Panc1 (cell line): ENCODE data around the gene LRRC8B. TPM values are rescaled to one million over a fixed set of nuclear protein-coding genes. Genes with fewer than 3 reads are reported as not detected.

Experiments used
- ATAC-seq: fragments of 200-7000 bp; cut with Tn5 transposase; 2 replicates; pipeline ENCODE4 v1.9.1; 2020; ENCODE audit warnings: mild to moderate bottlenecking, moderate library complexity
- BruUV-seq: library from RNA; stranded (reverse); fragments of 400-500 nt; replicated peaks from 2 replicates; lab custom pipeline; 2021; lab: Mats Ljungman, UMichigan
- CTCF ChIA-PET: fragments of 300-600 bp; sonication (Branson Sonifier 250); formaldehyde crosslinking; loops from one replicate; lab custom pipeline; 2022; ENCODE audit warnings: antibody characterized with exemption; lab: Charles Lee
- POLR2A ChIA-PET: fragments of 300-600 bp; sonication (Branson Sonifier 250); formaldehyde crosslinking; loops from one replicate; lab custom pipeline; 2022; ENCODE audit warnings: antibody characterized with exemption; lab: Charles Lee
- DNase-seq: peaks from one replicate; pipeline ENCODE4 v3.0.0-alpha.2; 2010; ENCODE audit warnings: low read depth, low spot score
- H3K27ac ChIP-seq: 2 replicates; pipeline ENCODE4 v1.5.1; 2011; ENCODE audit warnings: mild to moderate bottlenecking, low read length, inconsistent platforms
- H3K27me3 ChIP-seq: fragments of 200-500 bp; sonication (Bioruptor generic); 2 replicates; pipeline ENCODE4 v1.6.0; 2014; ENCODE audit warnings: low read length, inconsistent platforms; ENCODE audit not compliant: control insufficient read depth, insufficient read depth
- H3K36me3 ChIP-seq: fragments of 200-500 bp; sonication (Bioruptor generic); 2 replicates; pipeline ENCODE4 v1.5.1; 2014; ENCODE audit warnings: inconsistent platforms, mild to moderate bottlenecking, low read length, moderate library complexity; ENCODE audit not compliant: control insufficient read depth, insufficient read depth
- H3K4me1 ChIP-seq: 2 replicates; pipeline ENCODE4 v1.5.1; 2011; ENCODE audit warnings: inconsistent platforms, mild to moderate bottlenecking, low read length, moderate library complexity; ENCODE audit not compliant: control insufficient read depth, insufficient read depth
- H3K4me3 ChIP-seq, 2 experiments: 2 replicates each; pipeline ENCODE4 v1.5.1; 2011 to 2012; ENCODE audit warnings: low read depth in 2 of 2, low read length in 2 of 2, mild to moderate bottlenecking in 2 of 2, inconsistent platforms in 1 of 2, moderate library complexity in 1 of 2
- H3K9me3 ChIP-seq: fragments of 200-500 bp; sonication (Bioruptor generic); 2 replicates; pipeline ENCODE4 v1.5.1; 2014; ENCODE audit warnings: low read depth, mild to moderate bottlenecking, inconsistent platforms, low read length, moderate library complexity; ENCODE audit not compliant: control insufficient read depth, insufficient read depth
- POLR2AphosphoS5 ChIP-seq: IDR thresholded peaks from 2 replicates; pipeline ENCODE4 v1.6.1; 2012; ENCODE audit warnings: mild to moderate bottlenecking, low read depth, low read length, moderate library complexity
- SIN3A ChIP-seq: IDR thresholded peaks from 2 replicates; pipeline ENCODE4 v1.6.1; 2012; ENCODE audit warnings: low read depth, mild to moderate bottlenecking, low read length, moderate library complexity, borderline replicate concordance; ENCODE audit not compliant: insufficient read depth
- TCF7L2 ChIP-seq: IDR thresholded peaks from 2 replicates; pipeline ENCODE4 v1.6.1; 2011; ENCODE audit warnings: mild to moderate bottlenecking, low read depth, low read length, inconsistent platforms
- in situ Hi-C: cut with HindIII; loops from 2 replicates; pipeline ENCODE4 v1.10.0; 2016; ENCODE audit warnings: low sequenced_read_pairs, low pct_unique_long_range_greater_than_20kb
- intact Hi-C: fragments of 100-400 bp; cut with micrococcal nuclease; formaldehyde crosslinking; loops from one replicate; pipeline ENCODE4 v1.10.0; 2022; ENCODE audit not compliant: unreplicated experiment
- total RNA-seq: library from RNA; stranded (reverse); gene quantifications from one replicate; pipeline ENCODE4 v1.2.1, GENCODE V29; 2021; ENCODE audit not compliant: unreplicated experiment
- TF ChIP-seq, protein P1 (sequence below), 2 experiments: IDR thresholded peaks; 2 replicates each; pipeline ENCODE4 v1.6.1; 2011 to 2012; ENCODE audit warnings: low read depth in 2 of 2, control low read depth in 1 of 2, low read length in 1 of 2, mild to moderate bottlenecking in 1 of 2, moderate library complexity in 1 of 2; ENCODE audit not compliant: insufficient read depth in 1 of 2
- TF ChIP-seq, protein P2 (sequence below): fragments of 450-650 bp; IDR thresholded peaks from 2 replicates; pipeline ENCODE4 v1.5.1; 2017; ENCODE audit warnings: mild to moderate bottlenecking

The LRRC8B gene
- total RNA-seq, 1 experiment from 2014 or later, result 27.3 TPM

DNA sequence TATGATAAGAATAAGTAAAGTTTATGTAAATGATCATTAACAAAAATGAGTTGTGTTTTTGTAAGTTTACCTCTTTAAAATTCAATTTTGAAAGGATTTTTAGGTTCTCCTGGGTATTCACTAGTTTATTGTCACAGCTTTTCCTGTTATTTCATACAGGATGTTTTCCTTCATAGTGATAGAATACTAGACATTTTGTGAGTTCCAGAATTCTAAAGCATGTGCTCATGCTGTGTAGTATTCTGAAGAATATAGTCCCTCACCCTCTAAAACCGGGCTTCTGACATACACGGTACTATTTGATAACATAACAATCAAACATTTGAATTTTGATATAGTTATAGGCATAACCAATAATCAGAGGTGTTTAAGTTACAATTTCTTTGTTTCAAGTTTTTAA, 118.9 kb downstream of the LRRC8B start:
- in situ Hi-C loops (no loop called here), intact Hi-C loops (no loop called here)
- H3K9me3 ChIP-seq, result peaks cover 12% of the 10 kb centered on the region; the same call in 1 of the 2 replicates
- H3K4me1 ChIP-seq, result no peaks in the 10 kb centered on the region; the same call in 1 of the 2 replicates
- CTCF ChIA-PET, result no interaction called here
- no peak overlapping the region for H3K27ac ChIP-seq
- no peak overlapping the region for H3K4me3 ChIP-seq
- ATAC-seq (no peak), DNase-seq (no peak)
- no peak for TF ChIP-seq SIN3A
- TF ChIP-seq, protein P1, sequence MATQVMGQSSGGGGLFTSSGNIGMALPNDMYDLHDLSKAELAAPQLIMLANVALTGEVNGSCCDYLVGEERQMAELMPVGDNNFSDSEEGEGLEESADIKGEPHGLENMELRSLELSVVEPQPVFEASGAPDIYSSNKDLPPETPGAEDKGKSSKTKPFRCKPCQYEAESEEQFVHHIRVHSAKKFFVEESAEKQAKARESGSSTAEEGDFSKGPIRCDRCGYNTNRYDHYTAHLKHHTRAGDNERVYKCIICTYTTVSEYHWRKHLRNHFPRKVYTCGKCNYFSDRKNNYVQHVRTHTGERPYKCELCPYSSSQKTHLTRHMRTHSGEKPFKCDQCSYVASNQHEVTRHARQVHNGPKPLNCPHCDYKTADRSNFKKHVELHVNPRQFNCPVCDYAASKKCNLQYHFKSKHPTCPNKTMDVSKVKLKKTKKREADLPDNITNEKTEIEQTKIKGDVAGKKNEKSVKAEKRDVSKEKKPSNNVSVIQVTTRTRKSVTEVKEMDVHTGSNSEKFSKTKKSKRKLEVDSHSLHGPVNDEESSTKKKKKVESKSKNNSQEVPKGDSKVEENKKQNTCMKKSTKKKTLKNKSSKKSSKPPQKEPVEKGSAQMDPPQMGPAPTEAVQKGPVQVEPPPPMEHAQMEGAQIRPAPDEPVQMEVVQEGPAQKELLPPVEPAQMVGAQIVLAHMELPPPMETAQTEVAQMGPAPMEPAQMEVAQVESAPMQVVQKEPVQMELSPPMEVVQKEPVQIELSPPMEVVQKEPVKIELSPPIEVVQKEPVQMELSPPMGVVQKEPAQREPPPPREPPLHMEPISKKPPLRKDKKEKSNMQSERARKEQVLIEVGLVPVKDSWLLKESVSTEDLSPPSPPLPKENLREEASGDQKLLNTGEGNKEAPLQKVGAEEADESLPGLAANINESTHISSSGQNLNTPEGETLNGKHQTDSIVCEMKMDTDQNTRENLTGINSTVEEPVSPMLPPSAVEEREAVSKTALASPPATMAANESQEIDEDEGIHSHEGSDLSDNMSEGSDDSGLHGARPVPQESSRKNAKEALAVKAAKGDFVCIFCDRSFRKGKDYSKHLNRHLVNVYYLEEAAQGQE (IDR thresholded peaks at IDR 0.05; ENCODE audit: insufficient read depth in 1 of 2, low read depth in 2 of 2, low read length in 1 of 2), result no peak
- no peak for TF ChIP-seq POLR2AphosphoS5
- TF ChIP-seq TCF7L2, result no peak
- TF ChIP-seq, protein P2, sequence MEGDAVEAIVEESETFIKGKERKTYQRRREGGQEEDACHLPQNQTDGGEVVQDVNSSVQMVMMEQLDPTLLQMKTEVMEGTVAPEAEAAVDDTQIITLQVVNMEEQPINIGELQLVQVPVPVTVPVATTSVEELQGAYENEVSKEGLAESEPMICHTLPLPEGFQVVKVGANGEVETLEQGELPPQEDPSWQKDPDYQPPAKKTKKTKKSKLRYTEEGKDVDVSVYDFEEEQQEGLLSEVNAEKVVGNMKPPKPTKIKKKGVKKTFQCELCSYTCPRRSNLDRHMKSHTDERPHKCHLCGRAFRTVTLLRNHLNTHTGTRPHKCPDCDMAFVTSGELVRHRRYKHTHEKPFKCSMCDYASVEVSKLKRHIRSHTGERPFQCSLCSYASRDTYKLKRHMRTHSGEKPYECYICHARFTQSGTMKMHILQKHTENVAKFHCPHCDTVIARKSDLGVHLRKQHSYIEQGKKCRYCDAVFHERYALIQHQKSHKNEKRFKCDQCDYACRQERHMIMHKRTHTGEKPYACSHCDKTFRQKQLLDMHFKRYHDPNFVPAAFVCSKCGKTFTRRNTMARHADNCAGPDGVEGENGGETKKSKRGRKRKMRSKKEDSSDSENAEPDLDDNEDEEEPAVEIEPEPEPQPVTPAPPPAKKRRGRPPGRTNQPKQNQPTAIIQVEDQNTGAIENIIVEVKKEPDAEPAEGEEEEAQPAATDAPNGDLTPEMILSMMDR, result no peak
- no peaks in the 10 kb centered on the region for H3K36me3 ChIP-seq
- no peaks in the 10 kb centered on the region for H3K27me3 ChIP-seq
- BruUV-seq, result no TSS peak
- POLR2A ChIA-PET, result no interaction called here

DNA sequence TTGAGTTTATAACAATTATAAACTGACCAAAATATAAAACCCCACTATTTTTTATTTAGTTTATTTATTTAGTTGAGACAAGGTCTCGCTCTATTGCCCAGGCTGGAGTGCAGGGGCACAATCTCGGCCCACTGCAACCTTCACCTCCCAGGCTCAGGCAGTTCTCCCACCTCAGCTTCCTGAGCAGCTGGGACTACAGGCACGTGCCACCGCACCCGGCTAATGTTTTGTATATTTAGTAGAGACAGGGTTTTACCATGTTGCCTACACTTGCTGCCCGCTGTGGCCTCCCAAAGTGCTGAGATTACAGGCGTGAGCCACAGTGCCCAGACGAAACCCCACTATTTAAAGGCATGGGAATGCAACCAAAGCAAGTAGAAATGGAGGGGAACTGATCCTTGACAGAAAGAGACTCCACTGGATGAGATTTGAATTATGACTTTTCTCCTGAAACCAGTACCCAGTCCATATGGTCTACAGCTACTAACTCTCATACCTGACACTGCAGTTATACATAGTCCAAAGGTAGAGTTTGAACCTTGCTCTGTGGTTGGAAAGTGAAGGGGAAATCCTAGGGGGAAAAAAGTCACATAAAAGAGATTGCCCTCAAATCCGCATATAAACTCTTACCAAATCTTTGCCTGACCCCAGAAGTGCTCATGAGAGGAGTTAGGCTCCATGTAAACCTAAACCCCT, 119.6 kb downstream of the LRRC8B start:
- no peak for TF ChIP-seq SIN3A
- TF ChIP-seq TCF7L2, result no peak
- no peak for TF ChIP-seq POLR2AphosphoS5
- TF ChIP-seq, protein P2, result no peak
- TF ChIP-seq, protein P1 (IDR thresholded peaks at IDR 0.05; ENCODE audit: insufficient read depth in 1 of 2, low read depth in 2 of 2, low read length in 1 of 2), result no peak
- in situ Hi-C loops (no loop called here), intact Hi-C loops (no loop called here)
- CTCF ChIA-PET, result no interaction called here
- ATAC-seq, result no peak
- Histone ChIP-seq H3K4me3 (no peak overlapping the region), H3K36me3 (no peaks in the 10 kb centered on the region), H3K27ac (no peak overlapping the region), H3K4me1 (no peaks in the 10 kb centered on the region; the same call in 1 of the 2 replicates), H3K27me3 (no peaks in the 10 kb centered on the region), H3K9me3 (peaks cover 12% of the 10 kb centered on the region; the same call in 1 of the 2 replicates)
- BruUV-seq, result no TSS peak
- no peak for DNase-seq
- POLR2A ChIA-PET, result interaction anchor here (0.6 kb wide), 1 partner anchor 528 kb away, joined by 3 read pairs; no protein-coding TSS in a partner anchor
